Activated T-cell treated with anti-CD3 and anti-CD28 coated beads for 1 hour (primary cell): ENCODE results near the gene CTDSPL.

Experiments used
- DNase-seq: peaks from one replicate; pipeline ENCODE4 v3.0.0-alpha.2; 2020; ENCODE audit warnings: low read depth

The CTDSPL gene

GRCh38 chr3:37853691-37854413, 7.8 kb upstream of the CTDSPL start:
- no peak for DNase-seq

- DNase-seq = peak; percentile 74
Measured at GRCh38 chr3:37855363-37855970, 6.2 kb upstream of the CTDSPL start.

- no peak for DNase-seq
Measured at GRCh38 chr3:37856381-37856780, 5.3 kb upstream of the CTDSPL start.

GRCh38 chr3:37858742-37859141, 2.9 kb upstream of the CTDSPL start:
- no peak for DNase-seq

- no peak for DNase-seq
Measured at GRCh38 chr3:37859354-37859753, 2.3 kb upstream of the CTDSPL start.

GRCh38 chr3:37859908-37860199, 1.8 kb upstream of the CTDSPL start:
- no peak for DNase-seq

- DNase-seq = no peak
Measured at GRCh38 chr3:37862219-37862902, 681 bp downstream of the CTDSPL start.

- DNase-seq = no peak
Measured at GRCh38 chr3:37862903-37863815, 1.5 kb downstream of the CTDSPL start.

- DNase-seq = no peak
Measured at GRCh38 chr3:37863949-37864822, 2.5 kb downstream of the CTDSPL start.

GRCh38 chr3:37864904-37865303, 3.2 kb downstream of the CTDSPL start:
- DNase-seq = no peak

- DNase-seq = no peak
Measured at GRCh38 chr3:37867144-37867543, 5.5 kb downstream of the CTDSPL start.

GRCh38 chr3:37871858-37872257, 10.2 kb downstream of the CTDSPL start:
- no peak for DNase-seq

GRCh38 chr3:37872413-37873160, 10.9 kb downstream of the CTDSPL start:
- no peak for DNase-seq

- DNase-seq = no peak
Measured at GRCh38 chr3:37876279-37876678, 14.6 kb downstream of the CTDSPL start.

GRCh38 chr3:37882711-37883110, 21.0 kb downstream of the CTDSPL start:
- DNase-seq = no peak

- no peak for DNase-seq
Measured at GRCh38 chr3:37885814-37886213, 24.1 kb downstream of the CTDSPL start.

- DNase-seq = no peak
Measured at GRCh38 chr3:37886395-37886794, 24.7 kb downstream of the CTDSPL start.

GRCh38 chr3:37887062-37887461, 25.4 kb downstream of the CTDSPL start:
- DNase-seq = no peak

GRCh38 chr3:37887824-37888223, 26.1 kb downstream of the CTDSPL start:
- no peak for DNase-seq

- DNase-seq = no peak
Measured at GRCh38 chr3:37888421-37888820, 26.7 kb downstream of the CTDSPL start.

- DNase-seq = no peak
Measured at GRCh38 chr3:37890522-37890921, 28.8 kb downstream of the CTDSPL start.
